Stomach (tissue), 4 donors: ENCODE measurements around the gene WDR27.

Source experiments
- EP300 ChIP-seq: sonication (generic); formaldehyde crosslinking; IDR thresholded peaks from one replicate; pipeline ENCODE4 v1.6.1; 2017; ENCODE audit warnings: antibody characterized with exemption
- POLR2A ChIP-seq, 4 donors: fragments of 450-650 bp; IDR thresholded peaks; one replicate each; pipeline ENCODE4 v1.6.1; 2016; ENCODE audit warnings: antibody characterized with exemption in 4 of 4, control low read depth in 2 of 4, mild to moderate bottlenecking in 1 of 4, moderate library complexity in 1 of 4
- TF ChIP-seq, protein P1 (sequence below), 7 experiments: fragments of 450-650 bp in 4 of 7; fragments of 200-600 bp in 3 of 7; sonication (generic) in 3 of 7; IDR thresholded peaks; one replicate each; pipeline ENCODE4 v1.5.1; 2016 to 2019; ENCODE audit warnings: antibody characterized with exemption in 7 of 7, control low read depth in 2 of 7, mild to moderate bottlenecking in 1 of 7

DNA sequence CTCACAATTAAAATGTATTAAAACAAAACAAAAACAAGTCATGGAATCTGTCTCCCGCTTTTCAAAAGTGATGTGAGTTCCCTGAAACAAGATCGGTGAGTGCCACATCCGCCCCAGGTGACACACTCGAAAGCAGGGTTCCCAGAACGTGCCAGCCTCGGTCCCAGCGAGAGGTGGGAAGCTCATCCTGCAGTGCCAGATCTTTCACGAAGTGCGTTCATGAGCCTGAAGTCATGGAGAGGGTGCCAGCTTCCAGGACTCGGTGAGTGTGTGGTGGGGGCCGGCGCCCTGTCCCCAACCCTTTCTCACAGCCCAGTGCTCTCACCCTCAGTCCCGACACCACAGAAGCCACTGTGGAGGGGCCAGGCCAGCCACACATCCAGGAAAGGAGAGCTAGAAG is 127.4 kb downstream of the WDR27 start:
- TF ChIP-seq POLR2A (IDR thresholded peaks at IDR 0.05) (no peak), EP300 (no peak)
- TF ChIP-seq, protein P1, sequence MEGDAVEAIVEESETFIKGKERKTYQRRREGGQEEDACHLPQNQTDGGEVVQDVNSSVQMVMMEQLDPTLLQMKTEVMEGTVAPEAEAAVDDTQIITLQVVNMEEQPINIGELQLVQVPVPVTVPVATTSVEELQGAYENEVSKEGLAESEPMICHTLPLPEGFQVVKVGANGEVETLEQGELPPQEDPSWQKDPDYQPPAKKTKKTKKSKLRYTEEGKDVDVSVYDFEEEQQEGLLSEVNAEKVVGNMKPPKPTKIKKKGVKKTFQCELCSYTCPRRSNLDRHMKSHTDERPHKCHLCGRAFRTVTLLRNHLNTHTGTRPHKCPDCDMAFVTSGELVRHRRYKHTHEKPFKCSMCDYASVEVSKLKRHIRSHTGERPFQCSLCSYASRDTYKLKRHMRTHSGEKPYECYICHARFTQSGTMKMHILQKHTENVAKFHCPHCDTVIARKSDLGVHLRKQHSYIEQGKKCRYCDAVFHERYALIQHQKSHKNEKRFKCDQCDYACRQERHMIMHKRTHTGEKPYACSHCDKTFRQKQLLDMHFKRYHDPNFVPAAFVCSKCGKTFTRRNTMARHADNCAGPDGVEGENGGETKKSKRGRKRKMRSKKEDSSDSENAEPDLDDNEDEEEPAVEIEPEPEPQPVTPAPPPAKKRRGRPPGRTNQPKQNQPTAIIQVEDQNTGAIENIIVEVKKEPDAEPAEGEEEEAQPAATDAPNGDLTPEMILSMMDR (IDR thresholded peaks at IDR 0.05): no peak
